Uterus (tissue), 2 donors: ENCODE data around the gene DNASE1L1.

ENCODE experiments used
- CTCF ChIP-seq, 4 experiments: fragments of 200-600 bp in 2 of 4; fragments of 450-650 bp in 2 of 4; sonication (generic) in 2 of 4; IDR thresholded peaks; one replicate each; pipeline ENCODE4 v1.5.1; 2016 to 2019; ENCODE audit warnings: antibody characterized with exemption in 4 of 4, mild to moderate bottlenecking in 2 of 4, moderate library complexity in 1 of 4
- POLR2A ChIP-seq, 2 donors: fragments of 450-650 bp; IDR thresholded peaks; one replicate each; pipeline ENCODE4 v1.6.1; 2016; ENCODE audit warnings: antibody characterized with exemption in 2 of 2, mild to moderate bottlenecking in 1 of 2, moderate library complexity in 1 of 2

GRCh38 chrX:154436374-154436982 lies 27.4 kb upstream of the DNASE1L1 start:
- TF ChIP-seq CTCF (IDR thresholded peaks at IDR 0.05) = no peak
- no peak for TF ChIP-seq POLR2A (IDR thresholded peaks at IDR 0.05)
